Esophagus squamous epithelium (tissue), 4 donors: ENCODE results near the gene FOXK1.

Source experiments
- CTCF ChIP-seq, 6 experiments: fragments of 450-650 bp in 4 of 6; fragments of 200-600 bp in 2 of 6; sonication (generic) in 2 of 6; IDR thresholded peaks; one replicate each; pipeline ENCODE4 v1.5.1; 2016 to 2019; ENCODE audit warnings: antibody characterized with exemption in 6 of 6, mild to moderate bottlenecking in 4 of 6, moderate library complexity in 4 of 6
- POLR2A ChIP-seq, 4 donors: fragments of 450-650 bp; IDR thresholded peaks; one replicate each; pipeline ENCODE4 v1.6.1; 2017; ENCODE audit warnings: antibody characterized with exemption in 4 of 4, mild to moderate bottlenecking in 4 of 4, moderate library complexity in 3 of 4

GRCh38 chr7:4638781-4639575 is 43.1 kb upstream of the FOXK1 start:
- no peak for TF ChIP-seq CTCF (IDR thresholded peaks at IDR 0.05)
- no peak for TF ChIP-seq POLR2A (IDR thresholded peaks at IDR 0.05)
